Smooth muscle cell (in vitro differentiated cells): ENCODE data around the gene UBR1. TPM values are rescaled to one million over a fixed set of nuclear protein-coding genes. Genes with fewer than 3 reads are reported as not detected.

Experiments used
- DNase-seq: peaks from one replicate; lab custom pipeline; 2025; ENCODE audit not compliant: unreplicated experiment; lab: John Stamatoyannopoulos, UW
- H2AFZ ChIP-seq: fragments of 200-600 bp; sonication (generic); 2 replicates; pipeline ENCODE4 v1.6.0; 2016; ENCODE audit warnings: antibody characterized with exemption, low read depth, mild to moderate bottlenecking
- H3F3A ChIP-seq: fragments of 200-600 bp; sonication (generic); 2 replicates; pipeline ENCODE4 v1.6.0; 2017; ENCODE audit warnings: antibody characterized with exemption, low read depth
- H3K27ac ChIP-seq: fragments of 200-600 bp; sonication (generic); 2 replicates; pipeline ENCODE4 v1.5.1; 2016; ENCODE audit warnings: low read depth, mild to moderate bottlenecking
- H3K27me3 ChIP-seq: fragments of 200-600 bp; sonication (generic); 2 replicates; pipeline ENCODE4 v1.6.1; 2016; ENCODE audit warnings: low read depth, mild to moderate bottlenecking
- H3K36me3 ChIP-seq: fragments of 200-600 bp; sonication (generic); 2 replicates; pipeline ENCODE4 v1.5.1; 2016; ENCODE audit warnings: low read depth
- H3K4me1 ChIP-seq: fragments of 200-600 bp; sonication (generic); 2 replicates; pipeline ENCODE4 v1.5.1; 2016; ENCODE audit warnings: low read depth
- H3K4me2 ChIP-seq: fragments of 200-600 bp; sonication (generic); 2 replicates; pipeline ENCODE4 v1.6.0; 2016; ENCODE audit warnings: mild to moderate bottlenecking
- H3K4me3 ChIP-seq: fragments of 200-600 bp; sonication (generic); 2 replicates; pipeline ENCODE4 v1.5.1; 2016; ENCODE audit warnings: mild to moderate bottlenecking
- H3K79me2 ChIP-seq: fragments of 200-600 bp; sonication (generic); 2 replicates; pipeline ENCODE4 v1.6.0; 2016; ENCODE audit warnings: low read depth, mild to moderate bottlenecking
- H3K9ac ChIP-seq: fragments of 200-600 bp; sonication (generic); 2 replicates; pipeline ENCODE4 v1.6.0; 2016; ENCODE audit warnings: low read depth
- H3K9me3 ChIP-seq: fragments of 200-600 bp; sonication (generic); replicated peaks from 2 replicates; pipeline ENCODE4 v1.5.1; 2016; ENCODE audit warnings: low read depth
- H4K20me1 ChIP-seq: fragments of 200-600 bp; sonication (generic); 2 replicates; pipeline ENCODE4 v1.6.0; 2016; ENCODE audit warnings: low read depth
- WGBS: methylation state at CpG from one replicate; pipeline ENCODE4 v1.1.7; 2016; ENCODE audit warnings: low lambda C conversion rate; 5-methylcytosine and 5-hydroxymethylcytosine counted together
- polyA plus RNA-seq: library from polyadenylated mRNA; unstranded; fragments of >200 nt; fragmentation: Nextera tagmentation; extraction: Ambion mirVana; gene quantifications from 2 replicates; pipeline ENCODE4 v1.2.1, GENCODE V29; 2016
- total RNA-seq: library from RNA; depleted of rRNA; stranded (reverse); fragments of >200 nt; gene quantifications from 2 replicates; pipeline ENCODE4 v1.2.3, GENCODE V29; 2014
- TF ChIP-seq, protein P1 (sequence below): fragments of 200-600 bp; sonication (generic); IDR thresholded peaks from 2 replicates; pipeline ENCODE4 v1.5.1; 2017; ENCODE audit warnings: borderline replicate concordance, mild to moderate bottlenecking, antibody characterized with exemption; ENCODE audit not compliant: insufficient read depth, poor library complexity, severe bottlenecking

Gene UBR1
- total and polyA plus RNA-seq, 2 experiments from 2014 or later: 8.7 to 24.0 TPM

DNA sequence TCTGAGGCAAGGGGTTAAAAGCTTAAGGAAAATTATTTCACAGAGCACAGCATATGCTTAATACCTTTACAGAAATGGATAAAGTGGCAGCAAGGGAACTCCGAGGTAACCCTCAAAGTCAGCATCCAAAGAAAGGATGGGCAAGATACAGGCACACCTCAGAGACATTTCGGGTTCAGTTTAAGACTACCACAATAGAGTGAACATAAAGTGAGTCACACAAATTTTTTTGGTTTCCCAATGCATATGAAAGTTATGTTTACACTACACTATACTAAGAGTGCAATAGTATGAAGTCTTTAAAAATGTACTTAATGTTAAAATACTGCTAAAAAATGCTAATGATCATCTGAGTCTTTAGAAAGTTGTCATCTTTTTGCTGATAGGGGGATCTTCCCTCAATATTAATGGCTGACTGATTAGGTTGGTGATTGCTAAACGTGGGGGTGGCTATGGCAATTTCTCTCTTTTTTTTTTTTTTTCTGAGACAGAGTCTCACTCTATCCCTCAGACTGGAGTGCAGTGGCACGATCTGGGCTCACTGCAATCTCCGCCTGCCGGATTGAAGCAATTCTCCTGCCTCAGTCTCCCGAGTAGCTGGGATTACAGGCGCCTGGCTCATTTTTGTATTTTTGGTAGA, 10.0 kb downstream of the UBR1 start:
- H3K27ac ChIP-seq: peak overlapping the region; percentile 39
- no peaks in the 10 kb centered on the region for H3K9me3 ChIP-seq
- no peaks in the 10 kb centered on the region for H3K36me3 ChIP-seq
- peaks cover 100% of the 10 kb centered on the region for H4K20me1 ChIP-seq
- H3K4me2 ChIP-seq: peak overlapping the region; percentile 15
- no peak for DNase-seq
- no peaks in the 10 kb centered on the region for H3K27me3 ChIP-seq
- no peak overlapping the region for H3K4me3 ChIP-seq
- no peak overlapping the region for H2AFZ ChIP-seq
- TF ChIP-seq, protein P1, sequence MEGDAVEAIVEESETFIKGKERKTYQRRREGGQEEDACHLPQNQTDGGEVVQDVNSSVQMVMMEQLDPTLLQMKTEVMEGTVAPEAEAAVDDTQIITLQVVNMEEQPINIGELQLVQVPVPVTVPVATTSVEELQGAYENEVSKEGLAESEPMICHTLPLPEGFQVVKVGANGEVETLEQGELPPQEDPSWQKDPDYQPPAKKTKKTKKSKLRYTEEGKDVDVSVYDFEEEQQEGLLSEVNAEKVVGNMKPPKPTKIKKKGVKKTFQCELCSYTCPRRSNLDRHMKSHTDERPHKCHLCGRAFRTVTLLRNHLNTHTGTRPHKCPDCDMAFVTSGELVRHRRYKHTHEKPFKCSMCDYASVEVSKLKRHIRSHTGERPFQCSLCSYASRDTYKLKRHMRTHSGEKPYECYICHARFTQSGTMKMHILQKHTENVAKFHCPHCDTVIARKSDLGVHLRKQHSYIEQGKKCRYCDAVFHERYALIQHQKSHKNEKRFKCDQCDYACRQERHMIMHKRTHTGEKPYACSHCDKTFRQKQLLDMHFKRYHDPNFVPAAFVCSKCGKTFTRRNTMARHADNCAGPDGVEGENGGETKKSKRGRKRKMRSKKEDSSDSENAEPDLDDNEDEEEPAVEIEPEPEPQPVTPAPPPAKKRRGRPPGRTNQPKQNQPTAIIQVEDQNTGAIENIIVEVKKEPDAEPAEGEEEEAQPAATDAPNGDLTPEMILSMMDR: no peak
- 83% methylated on average over 8 of the region's 8 CpGs for WGBS
- H3K79me2 ChIP-seq: peaks cover 40% of the 10 kb centered on the region
- no peak overlapping the region for H3K9ac ChIP-seq
- peaks cover 17% of the 10 kb centered on the region for H3K4me1 ChIP-seq
- H3F3A ChIP-seq: peaks cover 17% of the 10 kb centered on the region

DNA sequence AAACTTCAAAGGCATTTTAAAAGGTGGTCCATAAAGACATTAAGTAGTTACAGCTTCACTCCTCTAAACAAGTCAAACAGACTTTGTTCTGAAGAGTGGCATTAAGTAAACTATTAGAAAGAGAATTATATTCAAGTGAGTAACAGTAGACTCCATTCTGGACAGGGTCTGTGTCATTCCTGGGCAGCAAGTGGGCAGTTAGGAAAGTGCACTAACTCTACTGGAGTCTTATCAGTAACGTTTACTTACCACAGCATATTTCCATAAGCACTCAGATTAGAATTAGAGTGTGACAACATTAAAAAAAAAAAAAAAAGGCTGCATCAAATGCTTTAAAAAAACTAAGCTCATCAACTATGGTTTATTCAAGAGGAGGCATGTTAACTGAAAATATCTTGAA, 10.6 kb downstream of the UBR1 start:
- no peaks in the 10 kb centered on the region for H3K9me3 ChIP-seq
- H3K4me3 ChIP-seq: no peak overlapping the region
- peak overlapping the region; percentile 26 for H3K4me2 ChIP-seq
- peak overlapping the region; percentile 39 for H3K27ac ChIP-seq
- H4K20me1 ChIP-seq: peaks cover 100% of the 10 kb centered on the region
- H3K36me3 ChIP-seq: no peaks in the 10 kb centered on the region
- DNase-seq: no peak
- 9% methylated on average over 1 of the region's 1 CpG for WGBS
- TF ChIP-seq, protein P1: no peak
- no peak overlapping the region for H2AFZ ChIP-seq
- H3F3A ChIP-seq: peaks cover 14% of the 10 kb centered on the region
- H3K9ac ChIP-seq: no peak overlapping the region
- no peaks in the 10 kb centered on the region for H3K27me3 ChIP-seq
- peaks cover 46% of the 10 kb centered on the region for H3K79me2 ChIP-seq
- H3K4me1 ChIP-seq: peaks cover 17% of the 10 kb centered on the region

DNA sequence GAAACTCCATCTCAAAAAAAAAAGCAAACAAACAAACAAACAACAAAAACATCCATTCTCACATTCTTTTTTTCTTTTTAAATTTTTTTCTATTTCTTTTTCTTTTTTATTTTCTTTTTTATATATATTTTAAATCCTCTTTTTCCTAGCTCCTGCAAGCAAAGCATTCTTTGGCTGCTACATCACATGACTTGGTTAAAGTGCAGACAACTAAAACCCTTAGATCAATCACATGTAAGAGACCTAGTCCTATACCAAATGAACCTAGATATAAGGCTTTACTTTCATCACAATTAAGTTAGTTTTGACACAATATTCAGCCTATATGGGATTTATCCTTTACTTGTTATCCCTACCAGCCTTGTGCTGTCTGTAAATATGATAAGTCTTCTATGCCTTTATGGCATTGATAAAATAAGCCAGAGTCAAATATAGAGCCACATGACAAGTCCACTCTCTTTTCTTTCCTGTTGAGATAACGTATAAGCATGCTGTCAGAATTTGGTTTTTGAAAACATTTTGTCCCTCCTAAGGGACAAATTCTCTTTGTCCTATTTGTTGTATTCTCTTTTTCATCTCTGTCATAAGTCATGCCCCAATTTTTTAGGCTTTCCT, 11.3 kb downstream of the UBR1 start:
- Histone ChIP-seq H3K4me2 (peak overlapping the region; percentile 26), H4K20me1 (peaks cover 100% of the 10 kb centered on the region), H3K36me3 (no peaks in the 10 kb centered on the region), H2AFZ (no peak overlapping the region), H3K27ac (peak overlapping the region; percentile 39), H3K27me3 (no peaks in the 10 kb centered on the region), H3K9ac (no peak overlapping the region), H3K9me3 (no peaks in the 10 kb centered on the region), H3F3A (peaks cover 14% of the 10 kb centered on the region), H3K4me1 (peaks cover 17% of the 10 kb centered on the region), H3K79me2 (peaks cover 52% of the 10 kb centered on the region), H3K4me3 (no peak overlapping the region)
- DNase-seq: no peak
- TF ChIP-seq, protein P1: no peak
- WGBS: 54% methylated on average over 1 of the region's 1 CpG
